Neural cell (in vitro differentiated cells): Measurements from ENCODE around the gene NEDD4L.

Experiments used
- EP300 ChIP-seq: fragments of 450-650 bp; conservative IDR thresholded peaks from 2 replicates; pipeline ENCODE4 v1.6.1; 2014; ENCODE audit warnings: antibody characterized with exemption, mild to moderate bottlenecking, moderate library complexity; ENCODE audit not compliant: poor library complexity, severe bottlenecking
- EZH2 ChIP-seq: fragments of 200-600, 300-800 bp; shearing (Covaris generic), sonication (generic); IDR thresholded peaks from 2 replicates; pipeline ENCODE4 v1.6.1; 2014; ENCODE audit warnings: antibody characterized with exemption, low read length, borderline replicate concordance, mild to moderate bottlenecking; ENCODE audit not compliant: insufficient read depth, poor library complexity, severe bottlenecking
- MXI1 ChIP-seq: fragments of 450-650 bp; conservative IDR thresholded peaks from 2 replicates; pipeline ENCODE4 v1.6.1; 2014; ENCODE audit warnings: antibody characterized with exemption, mild to moderate bottlenecking; ENCODE audit not compliant: poor library complexity, severe bottlenecking
- POLR2AphosphoS5 ChIP-seq: IDR thresholded peaks from 2 replicates; pipeline ENCODE4 v1.6.1; 2012
- RAD21 ChIP-seq: fragments of 450-650 bp; conservative IDR thresholded peaks from 2 replicates; pipeline ENCODE4 v1.6.1; 2014; ENCODE audit warnings: antibody characterized with exemption, mild to moderate bottlenecking, moderate library complexity
- SMC3 ChIP-seq: fragments of 450-650 bp; conservative IDR thresholded peaks from 2 replicates; pipeline ENCODE4 v1.6.1; 2014; ENCODE audit warnings: antibody characterized with exemption, mild to moderate bottlenecking, moderate library complexity; ENCODE audit not compliant: poor library complexity
- TAF1 ChIP-seq: IDR thresholded peaks from 2 replicates; pipeline ENCODE4 v1.6.1; 2012; ENCODE audit warnings: low read depth
- TF ChIP-seq, protein P1 (sequence below): fragments of 450-650 bp; IDR thresholded peaks from 2 replicates; pipeline ENCODE4 v1.5.1; 2014; ENCODE audit warnings: antibody characterized with exemption, mild to moderate bottlenecking, moderate library complexity; ENCODE audit not compliant: poor library complexity, severe bottlenecking
- TF ChIP-seq, protein P2 (sequence below): IDR thresholded peaks from 2 replicates; pipeline ENCODE4 v1.6.1; 2012; ENCODE audit warnings: borderline replicate concordance

DNA sequence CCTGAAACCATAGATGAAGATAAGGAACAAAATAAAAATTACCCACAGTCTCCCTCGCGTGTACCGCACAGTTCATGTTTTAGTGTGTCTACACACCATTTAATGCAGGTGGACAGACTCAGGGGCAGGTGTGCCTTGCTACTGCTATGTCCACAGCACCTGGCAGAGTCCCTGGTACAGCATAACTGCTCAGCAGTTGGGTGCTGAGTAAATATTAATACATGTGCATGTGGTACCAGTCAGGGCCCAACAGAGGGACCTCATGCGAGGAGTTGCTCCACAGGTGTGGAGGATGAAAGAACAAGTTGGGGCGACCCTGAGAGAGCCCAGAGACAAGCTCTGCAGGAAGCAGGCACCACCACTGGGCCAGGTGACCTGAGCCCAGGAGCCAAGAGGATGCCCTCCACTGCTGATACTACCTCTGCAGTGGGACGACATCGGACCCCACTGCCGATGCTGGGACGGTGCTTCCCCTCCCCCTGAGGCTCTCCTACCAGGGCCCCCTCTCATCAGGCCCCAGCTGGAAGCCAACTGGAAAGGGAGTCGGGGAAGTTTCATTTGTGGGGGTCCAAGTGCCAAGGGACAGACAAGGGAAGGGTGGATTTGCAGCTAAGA, 100.8 kb downstream of the NEDD4L start:
- TF ChIP-seq, protein P1, sequence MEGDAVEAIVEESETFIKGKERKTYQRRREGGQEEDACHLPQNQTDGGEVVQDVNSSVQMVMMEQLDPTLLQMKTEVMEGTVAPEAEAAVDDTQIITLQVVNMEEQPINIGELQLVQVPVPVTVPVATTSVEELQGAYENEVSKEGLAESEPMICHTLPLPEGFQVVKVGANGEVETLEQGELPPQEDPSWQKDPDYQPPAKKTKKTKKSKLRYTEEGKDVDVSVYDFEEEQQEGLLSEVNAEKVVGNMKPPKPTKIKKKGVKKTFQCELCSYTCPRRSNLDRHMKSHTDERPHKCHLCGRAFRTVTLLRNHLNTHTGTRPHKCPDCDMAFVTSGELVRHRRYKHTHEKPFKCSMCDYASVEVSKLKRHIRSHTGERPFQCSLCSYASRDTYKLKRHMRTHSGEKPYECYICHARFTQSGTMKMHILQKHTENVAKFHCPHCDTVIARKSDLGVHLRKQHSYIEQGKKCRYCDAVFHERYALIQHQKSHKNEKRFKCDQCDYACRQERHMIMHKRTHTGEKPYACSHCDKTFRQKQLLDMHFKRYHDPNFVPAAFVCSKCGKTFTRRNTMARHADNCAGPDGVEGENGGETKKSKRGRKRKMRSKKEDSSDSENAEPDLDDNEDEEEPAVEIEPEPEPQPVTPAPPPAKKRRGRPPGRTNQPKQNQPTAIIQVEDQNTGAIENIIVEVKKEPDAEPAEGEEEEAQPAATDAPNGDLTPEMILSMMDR: no peak
- TF ChIP-seq, protein P2, sequence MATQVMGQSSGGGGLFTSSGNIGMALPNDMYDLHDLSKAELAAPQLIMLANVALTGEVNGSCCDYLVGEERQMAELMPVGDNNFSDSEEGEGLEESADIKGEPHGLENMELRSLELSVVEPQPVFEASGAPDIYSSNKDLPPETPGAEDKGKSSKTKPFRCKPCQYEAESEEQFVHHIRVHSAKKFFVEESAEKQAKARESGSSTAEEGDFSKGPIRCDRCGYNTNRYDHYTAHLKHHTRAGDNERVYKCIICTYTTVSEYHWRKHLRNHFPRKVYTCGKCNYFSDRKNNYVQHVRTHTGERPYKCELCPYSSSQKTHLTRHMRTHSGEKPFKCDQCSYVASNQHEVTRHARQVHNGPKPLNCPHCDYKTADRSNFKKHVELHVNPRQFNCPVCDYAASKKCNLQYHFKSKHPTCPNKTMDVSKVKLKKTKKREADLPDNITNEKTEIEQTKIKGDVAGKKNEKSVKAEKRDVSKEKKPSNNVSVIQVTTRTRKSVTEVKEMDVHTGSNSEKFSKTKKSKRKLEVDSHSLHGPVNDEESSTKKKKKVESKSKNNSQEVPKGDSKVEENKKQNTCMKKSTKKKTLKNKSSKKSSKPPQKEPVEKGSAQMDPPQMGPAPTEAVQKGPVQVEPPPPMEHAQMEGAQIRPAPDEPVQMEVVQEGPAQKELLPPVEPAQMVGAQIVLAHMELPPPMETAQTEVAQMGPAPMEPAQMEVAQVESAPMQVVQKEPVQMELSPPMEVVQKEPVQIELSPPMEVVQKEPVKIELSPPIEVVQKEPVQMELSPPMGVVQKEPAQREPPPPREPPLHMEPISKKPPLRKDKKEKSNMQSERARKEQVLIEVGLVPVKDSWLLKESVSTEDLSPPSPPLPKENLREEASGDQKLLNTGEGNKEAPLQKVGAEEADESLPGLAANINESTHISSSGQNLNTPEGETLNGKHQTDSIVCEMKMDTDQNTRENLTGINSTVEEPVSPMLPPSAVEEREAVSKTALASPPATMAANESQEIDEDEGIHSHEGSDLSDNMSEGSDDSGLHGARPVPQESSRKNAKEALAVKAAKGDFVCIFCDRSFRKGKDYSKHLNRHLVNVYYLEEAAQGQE: no peak
- no peak for TF ChIP-seq POLR2AphosphoS5
- TF ChIP-seq TAF1: no peak
- no peak for TF ChIP-seq RAD21
- no peak for TF ChIP-seq EP300
- TF ChIP-seq EZH2: no peak
- no peak for TF ChIP-seq SMC3
- TF ChIP-seq MXI1: no peak
